ENCODE measurements around the gene SLC24A1.

GRCh38 chr15:65676123-65676522, 54.4 kb downstream of the SLC24A1 start:
- TF ChIP-seq EZH2 (IDR thresholded peaks at IDR 0.05; ENCODE audit: insufficient read depth, poor library complexity, severe bottlenecking): no peak
- TF ChIP-seq EZH2phosphoT487 (IDR thresholded peaks at IDR 0.05; ENCODE audit: insufficient read depth, low read depth): no peak

All from GM23248 (cell line).